SJCRH30 (cell line): ENCODE measurements around the gene WDR11. TPM values are rescaled to one million over a fixed set of nuclear protein-coding genes. Genes with fewer than 3 reads are reported as not detected.

Experiments
- DNase-seq, 2 experiments: peaks; one replicate each; pipeline ENCODE4 v3.0.0-alpha.2; 2015 to 2020
- H3K27ac ChIP-seq: fragments of 250-450 bp; sonication (Bioruptor Pico); 2 replicates; pipeline ENCODE4 v1.5.1; 2020; ENCODE audit warnings: mild to moderate bottlenecking, moderate library complexity
- H3K27me3 ChIP-seq: fragments of 250-450 bp; sonication (Bioruptor Pico); 2 replicates; pipeline ENCODE4 v1.5.1; 2020; ENCODE audit warnings: mild to moderate bottlenecking, moderate library complexity
- H3K36me3 ChIP-seq: fragments of 250-450 bp; sonication (Bioruptor Pico); 2 replicates; pipeline ENCODE4 v1.5.1; 2020; ENCODE audit warnings: mild to moderate bottlenecking, moderate library complexity
- H3K4me1 ChIP-seq: fragments of 250-450 bp; sonication (Bioruptor Pico); 2 replicates; pipeline ENCODE4 v1.5.1; 2020; ENCODE audit warnings: mild to moderate bottlenecking, moderate library complexity
- H3K4me3 ChIP-seq: fragments of 250-450 bp; sonication (Bioruptor Pico); 2 replicates; pipeline ENCODE4 v1.5.1; 2020; ENCODE audit warnings: mild to moderate bottlenecking, moderate library complexity
- H3K9me3 ChIP-seq: fragments of 250-450 bp; sonication (Bioruptor Pico); replicated peaks from 2 replicates; pipeline ENCODE4 v1.5.1; 2020; ENCODE audit warnings: mild to moderate bottlenecking, moderate library complexity
- total RNA-seq: library from RNA; depleted of rRNA; stranded (reverse); fragments of >200 nt; shearing (Covaris generic); gene quantifications from 2 replicates; pipeline ENCODE4 v1.2.3, GENCODE V29; 2014

Gene WDR11
- total RNA-seq, 1 experiment from 2014 or later, result 76.5 TPM

GRCh38 chr10:120946497-120946896 lies 95.3 kb downstream of the WDR11 start:
- DNase-seq, result no peak
- no peak overlapping the region for H3K4me3 ChIP-seq
- H3K36me3 ChIP-seq, result no peaks in the 10 kb centered on the region
- no peaks in the 10 kb centered on the region; the same call in 1 of the 2 replicates for H3K9me3 ChIP-seq
- peaks cover 9% of the 10 kb centered on the region for H3K4me1 ChIP-seq
- no peaks in the 10 kb centered on the region for H3K27me3 ChIP-seq
- no peak overlapping the region for H3K27ac ChIP-seq

DNA sequence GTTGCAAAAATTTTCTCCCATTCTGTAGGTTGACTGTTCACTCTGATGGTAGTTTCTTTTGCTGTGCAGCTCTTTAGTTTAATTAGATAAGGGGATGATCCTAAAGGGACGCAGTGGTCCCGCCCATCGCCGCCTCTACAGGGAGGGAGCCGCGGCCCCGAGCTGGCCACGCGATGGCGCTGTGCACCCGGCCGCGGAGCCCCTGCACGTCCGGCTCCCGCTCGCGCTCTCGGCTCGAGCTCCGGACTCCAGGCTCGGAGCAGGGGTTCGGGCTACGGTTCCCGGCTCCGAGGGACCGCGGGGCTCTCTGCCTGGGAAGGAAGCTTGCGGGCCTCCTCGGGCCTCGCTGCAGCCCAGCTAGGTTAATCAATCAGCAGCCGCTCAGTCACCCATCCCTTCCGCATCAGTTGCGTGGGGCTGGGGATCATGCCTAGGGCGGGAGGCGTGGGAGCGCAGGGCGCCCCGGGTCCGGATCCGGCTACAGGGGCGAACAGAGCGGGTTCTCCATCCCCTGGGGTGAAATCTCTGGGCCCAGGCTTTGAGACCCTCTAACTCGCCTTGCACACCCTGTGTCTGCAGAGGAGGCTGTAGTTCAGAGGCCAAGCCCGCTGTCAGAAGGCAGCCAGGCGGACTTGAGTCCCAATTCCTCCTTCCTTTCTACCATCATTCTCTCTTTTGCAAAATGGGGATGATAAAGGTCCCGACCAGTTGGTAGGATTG lies 97.9 kb downstream of the WDR11 start:
- no peak overlapping the region for H3K27ac ChIP-seq
- H3K4me3 ChIP-seq, result no peak overlapping the region
- peaks cover 5% of the 10 kb centered on the region; the same call in 1 of the 2 replicates for H3K4me1 ChIP-seq
- no peak for DNase-seq
- H3K27me3 ChIP-seq, result no peaks in the 10 kb centered on the region
- H3K36me3 ChIP-seq, result no peaks in the 10 kb centered on the region
- H3K9me3 ChIP-seq, result no peaks in the 10 kb centered on the region; the same call in 1 of the 2 replicates

- no peak overlapping the region for H3K4me3 ChIP-seq
- no peaks in the 10 kb centered on the region for H3K36me3 ChIP-seq
- no peak for DNase-seq
- H3K27me3 ChIP-seq, result no peaks in the 10 kb centered on the region
- peaks cover 5% of the 10 kb centered on the region; the same call in 1 of the 2 replicates for H3K4me1 ChIP-seq
- H3K9me3 ChIP-seq, result no peaks in the 10 kb centered on the region; the same call in 1 of the 2 replicates
- H3K27ac ChIP-seq, result no peak overlapping the region
Measured at GRCh38 chr10:120949609-120950031, 98.5 kb downstream of the WDR11 start.

- Histone ChIP-seq H3K4me1 (peaks cover 5% of the 10 kb centered on the region; the same call in 1 of the 2 replicates), H3K4me3 (no peak overlapping the region)
- no peak for DNase-seq
Measured at GRCh38 chr10:120950051-120950561, 98.9 kb downstream of the WDR11 start.

GRCh38 chr10:120951288-120951687 lies 100.1 kb downstream of the WDR11 start:
- no peak for DNase-seq
- H3K4me3 ChIP-seq, result no peak overlapping the region
- H3K4me1 ChIP-seq, result peaks cover 3% of the 10 kb centered on the region; the same call in 1 of the 2 replicates
- no peaks in the 10 kb centered on the region for H3K36me3 ChIP-seq
- no peaks in the 10 kb centered on the region for H3K27me3 ChIP-seq
- no peak overlapping the region for H3K27ac ChIP-seq
- no peaks in the 10 kb centered on the region; the same call in 1 of the 2 replicates for H3K9me3 ChIP-seq

More at GRCh38 chr10:120950051-120950561, 98.9 kb downstream of the WDR11 start:
- H3K36me3 ChIP-seq, result no peaks in the 10 kb centered on the region
- H3K27ac ChIP-seq, result no peak overlapping the region
- H3K27me3 ChIP-seq, result no peaks in the 10 kb centered on the region
- no peaks in the 10 kb centered on the region; the same call in 1 of the 2 replicates for H3K9me3 ChIP-seq

- Histone ChIP-seq H3K36me3 (no peaks in the 10 kb centered on the region), H3K27me3 (no peaks in the 10 kb centered on the region), H3K4me3 (no peak overlapping the region), H3K4me1 (no peaks in the 10 kb centered on the region), H3K27ac (no peak overlapping the region), H3K9me3 (peaks cover 3% of the 10 kb centered on the region; the same call in 1 of the 2 replicates)
- DNase-seq, result no peak
Measured at GRCh38 chr10:120953897-120954296, 102.7 kb downstream of the WDR11 start.
